CD8-positive, alpha-beta memory T cell (primary cell): Measurements from ENCODE around the gene NEURL1B. TPM values are rescaled to one million over a fixed set of nuclear protein-coding genes. Genes with fewer than 3 reads are reported as not detected.

Source experiments
- CTCF ChIA-PET: fragments of 350-600 bp; sonication (Branson Sonifier 250); formaldehyde crosslinking; loops from one replicate; lab custom pipeline; 2021; ENCODE audit warnings: antibody characterized with exemption; lab: Charles Lee
- POLR2A ChIA-PET: fragments of 350-600 bp; sonication (Branson Sonifier 250); formaldehyde crosslinking; loops from one replicate; lab custom pipeline; 2021; ENCODE audit warnings: antibody characterized with exemption; lab: Charles Lee
- DNase-seq, 5 donors: peaks; one replicate each; pipeline versions ENCODE4 v3.0.0 to v3.0.0-alpha.2; 2020 to 2022; ENCODE audit warnings: mixed read lengths in 1 of 5
- H3K27ac ChIP-seq: one replicate; pipeline ENCODE4 v1.7.0; 2013; ENCODE audit warnings: low read depth, mild to moderate bottlenecking, low read length, moderate library complexity
- H3K27me3 ChIP-seq: 2 replicates; pipeline ENCODE4 v1.7.0; 2013; ENCODE audit warnings: low read length, mild to moderate bottlenecking; ENCODE audit not compliant: insufficient read depth, poor library complexity, severe bottlenecking
- H3K36me3 ChIP-seq: 2 replicates; pipeline ENCODE4 v1.7.0; 2013; ENCODE audit warnings: mild to moderate bottlenecking, low read length, moderate library complexity; ENCODE audit not compliant: insufficient read depth
- H3K4me1 ChIP-seq: 2 replicates; pipeline ENCODE4 v1.7.0; 2013; ENCODE audit warnings: mild to moderate bottlenecking, low read length, moderate library complexity; ENCODE audit not compliant: insufficient read depth
- H3K4me3 ChIP-seq: 2 replicates; pipeline ENCODE4 v1.7.0; 2013; ENCODE audit warnings: mild to moderate bottlenecking, low read length
- H3K9me3 ChIP-seq: 2 replicates; pipeline ENCODE4 v1.7.0; 2013; ENCODE audit warnings: mild to moderate bottlenecking, low read length
- H3K27ac Mint-ChIP-seq, 8 donors: one replicate each; pipeline ENCODE4 v1.8.0; 2020 to 2021; ENCODE audit warnings: mixed read lengths in 8 of 8, mild to moderate bottlenecking in 6 of 8, inconsistent platforms in 3 of 8, moderate library complexity in 3 of 8
- H3K27me3 Mint-ChIP-seq, 2 donors: one replicate each; pipeline ENCODE4 v1.8.0; 2020 to 2021; ENCODE audit warnings: mixed read lengths in 2 of 2, mild to moderate bottlenecking in 1 of 2, moderate library complexity in 1 of 2
- H3K36me3 Mint-ChIP-seq, 3 donors: one replicate each; pipeline ENCODE4 v1.8.0; 2020 to 2021; ENCODE audit warnings: mixed read lengths in 3 of 3, inconsistent platforms in 1 of 3, mild to moderate bottlenecking in 1 of 3
- H3K4me1 Mint-ChIP-seq, 3 donors: one replicate each; pipeline ENCODE4 v1.8.0; 2020 to 2021; ENCODE audit warnings: mixed read lengths in 3 of 3, inconsistent platforms in 1 of 3, mild to moderate bottlenecking in 1 of 3
- H3K4me3 Mint-ChIP-seq, 7 donors: one replicate each; pipeline ENCODE4 v1.8.0; 2020 to 2021; ENCODE audit warnings: mixed read lengths in 7 of 7, mild to moderate bottlenecking in 6 of 7, moderate library complexity in 4 of 7, inconsistent platforms in 2 of 7
- H3K9me3 Mint-ChIP-seq, 5 donors: one replicate each; pipeline ENCODE4 v1.8.0; 2020 to 2022; ENCODE audit warnings: mixed read lengths in 5 of 5, mild to moderate bottlenecking in 3 of 5, moderate library complexity in 2 of 5, inconsistent platforms in 1 of 5
- polyA plus RNA-seq: library from polyadenylated mRNA; unstranded; fragments of 300-500 nt; fragmentation: Illumina TruSeq; gene quantifications from one replicate; pipeline ENCODE4 v1.2.3, GENCODE V29; 2021
- total RNA-seq, 2 experiments: library from RNA; stranded (reverse); gene quantifications; one replicate each; pipeline ENCODE4 v1.2.3, GENCODE V29; 2021

Gene NEURL1B
- total and polyA plus RNA-seq, 3 experiments from 2014 or later, result 0.04 to 0.13 TPM; not detected in 1

DNA sequence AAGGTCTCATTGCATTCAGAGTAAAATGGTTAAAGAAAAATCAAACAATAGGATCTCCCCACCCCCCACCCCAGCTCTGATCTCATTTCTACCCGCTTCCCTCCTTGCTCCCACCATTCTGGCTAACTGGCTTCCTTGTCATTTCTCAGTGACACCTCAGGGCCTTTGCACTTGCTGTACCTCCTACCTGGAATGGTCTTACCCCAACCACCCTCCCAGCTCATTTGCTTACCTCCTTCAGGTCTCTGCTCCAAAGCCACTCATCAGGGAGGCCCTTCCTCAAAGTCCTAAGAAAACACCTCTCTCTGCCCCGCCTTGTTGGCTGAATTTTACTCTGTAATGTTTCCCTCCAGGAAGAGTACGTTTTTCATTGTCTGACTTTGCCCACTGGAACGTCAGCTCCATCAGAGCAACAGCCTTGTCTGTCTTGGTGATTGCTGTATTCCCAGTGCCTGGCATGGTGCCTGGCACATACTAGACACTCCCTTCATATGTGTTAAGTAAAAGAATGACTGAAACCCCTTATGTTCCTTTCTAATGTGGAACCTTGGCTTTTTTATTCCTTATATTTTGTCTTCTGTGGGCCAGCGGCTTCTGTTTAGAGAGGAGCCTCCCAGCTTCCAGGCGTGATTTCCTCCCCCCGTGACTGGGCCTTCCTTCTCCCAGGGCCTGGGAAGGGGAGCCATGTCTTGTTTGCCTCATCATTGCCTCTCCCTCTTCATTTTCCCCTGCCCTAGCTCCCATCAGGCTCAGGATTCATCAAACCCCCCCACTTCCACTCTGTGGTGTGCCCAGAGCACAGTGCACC lies 26.9 kb downstream of the NEURL1B start:
- no peak overlapping the region for H3K4me3 ChIP-seq
- no peaks in the 10 kb centered on the region for H3K9me3 ChIP-seq
- CTCF ChIA-PET, result interaction anchor here (1.4 to 1.5 kb wide), 2 partner anchors 12 to 29 kb away, joined by 3 read pairs; no protein-coding TSS in a partner anchor
- Mint-ChIP-seq H3K9me3 (no peaks in the 10 kb centered on the region), H3K27me3 (peaks cover 10 to 11% of the 10 kb centered on the region in 2 donors), H3K36me3 (peaks cover 0 to 1% (median 0%) of the 10 kb centered on the region in 3 donors), H3K4me3 (no peak overlapping the region), H3K27ac (no peak overlapping the region), H3K4me1 (no peaks in the 10 kb centered on the region)
- no peak overlapping the region for H3K27ac ChIP-seq
- H3K27me3 ChIP-seq, result no peaks in the 10 kb centered on the region
- no peak for DNase-seq
- H3K36me3 ChIP-seq, result no peaks in the 10 kb centered on the region
- no peaks in the 10 kb centered on the region for H3K4me1 ChIP-seq
- POLR2A ChIA-PET, result interaction anchor here (0.5 kb wide), 1 partner anchor 453 kb away, joined by 9 read pairs; no protein-coding TSS in a partner anchor

DNA sequence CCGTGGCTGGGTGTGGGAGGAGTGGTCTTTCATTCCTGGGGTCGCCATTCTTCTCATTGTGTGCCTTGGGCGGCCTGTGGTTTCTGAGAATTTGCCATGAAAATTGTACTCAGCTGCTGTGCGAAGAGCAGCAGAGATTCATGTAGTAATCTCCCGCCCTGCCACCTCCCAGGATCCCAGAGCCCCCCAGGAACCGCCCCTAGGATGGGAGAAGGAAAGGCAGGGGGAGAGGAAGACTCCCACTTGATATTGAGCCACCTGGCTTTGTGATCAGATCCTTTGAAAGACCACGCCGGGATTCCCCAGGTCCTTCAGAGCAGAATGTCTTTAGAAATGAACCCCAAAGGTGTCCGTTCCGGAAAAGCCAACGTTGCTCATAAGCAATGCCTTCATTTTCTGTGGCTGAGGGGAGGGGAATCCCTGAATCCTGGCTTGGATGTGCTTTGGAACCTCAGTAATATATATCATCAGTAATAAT lies 27.6 kb downstream of the NEURL1B start:
- DNase-seq, result no peak
- H3K27me3 ChIP-seq, result no peaks in the 10 kb centered on the region
- no peak overlapping the region for H3K4me3 ChIP-seq
- CTCF ChIA-PET, result interaction anchor here (1.5 kb wide), 1 partner anchor 28 kb away, joined by 3 read pairs; no protein-coding TSS in a partner anchor
- Mint-ChIP-seq H3K9me3 (no peaks in the 10 kb centered on the region), H3K4me3 (no peak overlapping the region), H3K4me1 (no peaks in the 10 kb centered on the region), H3K27ac (no peak overlapping the region), H3K36me3 (peaks cover 0 to 1% (median 0%) of the 10 kb centered on the region in 3 donors), H3K27me3 (peaks cover 10 to 11% of the 10 kb centered on the region in 2 donors)
- no peaks in the 10 kb centered on the region for H3K36me3 ChIP-seq
- no peaks in the 10 kb centered on the region for H3K4me1 ChIP-seq
- H3K27ac ChIP-seq, result no peak overlapping the region
- POLR2A ChIA-PET, result no interaction called here
- H3K9me3 ChIP-seq, result no peaks in the 10 kb centered on the region

DNA sequence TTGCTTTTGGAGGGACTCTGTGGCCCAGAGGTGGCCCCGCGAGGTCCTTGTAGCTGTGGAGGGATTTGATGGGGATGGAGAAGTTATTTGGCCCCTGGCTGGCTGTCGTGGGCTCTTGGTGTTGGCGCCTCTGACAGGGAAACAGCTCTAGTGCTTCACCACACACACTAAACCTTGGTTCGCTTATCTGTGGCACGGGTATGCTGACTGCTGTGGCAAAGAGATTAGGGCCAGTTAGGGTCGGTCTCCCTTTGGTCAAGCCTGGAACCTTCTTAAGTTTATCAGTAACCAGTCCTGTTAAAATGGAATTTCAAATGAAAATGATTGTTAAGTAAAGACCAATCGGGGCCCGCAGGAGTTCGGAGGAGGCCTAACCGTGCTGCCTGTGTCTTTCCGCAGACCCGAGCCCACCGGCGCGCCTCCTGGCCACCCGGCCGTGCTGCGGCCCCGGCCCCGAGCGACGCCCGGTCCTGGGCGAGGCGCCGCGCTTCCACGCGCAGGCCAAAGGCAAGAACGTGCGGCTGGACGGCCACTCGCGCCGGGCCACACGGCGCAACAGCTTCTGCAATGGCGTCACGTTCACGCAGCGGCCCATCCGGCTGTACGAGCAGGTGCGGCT lies 28.4 kb downstream of the NEURL1B start:
- no peak overlapping the region for H3K27ac ChIP-seq
- H3K4me1 ChIP-seq, result no peaks in the 10 kb centered on the region
- no peak overlapping the region for H3K4me3 ChIP-seq
- no peaks in the 10 kb centered on the region for H3K9me3 Mint-ChIP-seq
- DNase-seq, result no peak
- no peak overlapping the region for H3K4me3 Mint-ChIP-seq
- H3K36me3 Mint-ChIP-seq, result peaks cover 0 to 1% (median 0%) of the 10 kb centered on the region in 3 donors
- H3K27me3 Mint-ChIP-seq, result peaks cover 4 to 11% of the 10 kb centered on the region in 2 donors
- no peaks in the 10 kb centered on the region for H3K9me3 ChIP-seq
- CTCF ChIA-PET, result interaction anchor here (1.5 kb wide), 1 partner anchor 28 kb away, joined by 3 read pairs; no protein-coding TSS in a partner anchor
- H3K27ac Mint-ChIP-seq, result no peak overlapping the region
- POLR2A ChIA-PET, result no interaction called here
- H3K27me3 ChIP-seq, result no peaks in the 10 kb centered on the region
- H3K4me1 Mint-ChIP-seq, result no peaks in the 10 kb centered on the region
- H3K36me3 ChIP-seq, result no peaks in the 10 kb centered on the region

DNA sequence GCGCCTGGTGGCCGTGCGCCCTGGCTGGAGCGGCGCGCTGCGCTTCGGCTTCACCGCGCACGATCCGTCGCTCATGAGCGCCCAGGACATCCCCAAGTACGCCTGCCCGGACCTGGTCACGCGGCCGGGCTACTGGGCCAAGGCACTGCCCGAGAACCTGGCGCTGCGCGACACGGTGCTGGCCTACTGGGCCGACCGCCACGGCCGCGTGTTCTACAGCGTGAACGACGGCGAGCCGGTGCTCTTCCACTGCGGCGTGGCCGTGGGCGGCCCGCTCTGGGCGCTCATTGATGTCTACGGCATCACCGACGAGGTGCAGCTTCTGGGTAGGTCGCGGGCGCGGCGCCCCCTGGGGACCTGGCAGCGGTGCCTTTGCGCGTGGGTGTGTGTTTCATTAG lies 28.9 kb downstream of the NEURL1B start:
- H3K4me1 ChIP-seq, result no peaks in the 10 kb centered on the region
- no peaks in the 10 kb centered on the region for H3K9me3 ChIP-seq
- DNase-seq, result no peak
- no peak overlapping the region for H3K4me3 Mint-ChIP-seq
- POLR2A ChIA-PET, result no interaction called here
- H3K9me3 Mint-ChIP-seq, result no peaks in the 10 kb centered on the region
- H3K27ac Mint-ChIP-seq, result no peak overlapping the region
- no peaks in the 10 kb centered on the region for H3K36me3 ChIP-seq
- H3K36me3 Mint-ChIP-seq, result peaks cover 0 to 1% (median 0%) of the 10 kb centered on the region in 3 donors
- CTCF ChIA-PET, result interaction anchor here (1.5 kb wide), 1 partner anchor 27 kb away, joined by 3 read pairs; no protein-coding TSS in a partner anchor
- H3K27me3 ChIP-seq, result no peaks in the 10 kb centered on the region
- H3K4me3 ChIP-seq, result no peak overlapping the region
- no peak overlapping the region for H3K27ac ChIP-seq
- peaks cover 4 to 11% of the 10 kb centered on the region in 2 donors for H3K27me3 Mint-ChIP-seq
- no peaks in the 10 kb centered on the region for H3K4me1 Mint-ChIP-seq

DNA sequence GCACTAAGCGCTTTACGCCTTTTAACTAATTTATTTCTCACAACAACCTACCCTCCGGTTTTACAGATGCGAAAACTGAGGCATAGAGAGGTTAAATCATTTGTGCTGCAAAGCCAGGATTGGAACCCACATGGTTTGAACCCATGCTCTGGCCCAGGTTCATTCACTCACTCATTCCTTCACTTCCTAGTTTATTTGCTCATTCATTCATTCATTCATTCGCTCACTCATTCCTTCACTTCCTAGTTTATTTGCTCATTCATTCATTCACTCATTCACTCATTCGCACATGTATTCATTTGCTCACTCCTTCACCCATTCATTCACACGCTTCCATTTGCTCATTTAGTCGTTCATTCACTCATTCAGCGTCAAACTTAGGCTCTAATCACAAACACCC lies 29.4 kb downstream of the NEURL1B start:
- Histone ChIP-seq H3K4me1 (no peaks in the 10 kb centered on the region), H3K27ac (no peak overlapping the region), H3K27me3 (no peaks in the 10 kb centered on the region), H3K36me3 (no peaks in the 10 kb centered on the region), H3K4me3 (no peak overlapping the region), H3K9me3 (no peaks in the 10 kb centered on the region)
- Mint-ChIP-seq H3K36me3 (peaks cover 0 to 1% (median 0%) of the 10 kb centered on the region in 3 donors), H3K27ac (no peak overlapping the region), H3K9me3 (no peaks in the 10 kb centered on the region), H3K4me1 (no peaks in the 10 kb centered on the region), H3K4me3 (no peak overlapping the region), H3K27me3 (peaks cover 4 to 14% of the 10 kb centered on the region in 2 donors)
- no peak for DNase-seq
- ChIA-PET POLR2A (no interaction called here), CTCF (no interaction called here)

DNA sequence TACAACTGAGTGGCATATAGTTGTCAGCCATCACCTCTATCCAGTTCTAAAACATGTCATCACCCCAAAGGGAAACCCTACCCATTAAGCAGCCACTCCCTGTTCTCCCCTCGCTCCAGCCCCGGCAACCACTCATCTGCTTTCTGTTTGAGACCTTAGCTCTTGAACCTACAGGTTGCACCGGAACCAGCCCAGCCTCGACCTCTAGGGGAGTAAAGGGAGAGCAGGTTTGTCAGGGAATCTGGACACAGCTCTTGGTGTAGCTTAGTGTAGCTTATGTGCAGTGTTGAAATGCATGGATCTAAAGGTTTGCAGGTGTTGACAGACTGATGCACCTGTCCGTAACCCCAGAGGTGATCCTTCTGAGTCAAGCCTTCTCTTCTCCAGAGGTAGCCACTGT lies 30.0 kb downstream of the NEURL1B start:
- H3K36me3 ChIP-seq, result no peaks in the 10 kb centered on the region
- ChIA-PET POLR2A (no interaction called here), CTCF (no interaction called here)
- H3K27ac ChIP-seq, result no peak overlapping the region
- Mint-ChIP-seq H3K4me3 (no peak overlapping the region), H3K36me3 (peaks cover 0 to 1% (median 0%) of the 10 kb centered on the region in 3 donors), H3K27me3 (peaks cover 4 to 10% of the 10 kb centered on the region in 2 donors), H3K4me1 (no peaks in the 10 kb centered on the region), H3K9me3 (no peaks in the 10 kb centered on the region), H3K27ac (no peak overlapping the region)
- H3K9me3 ChIP-seq, result no peaks in the 10 kb centered on the region
- no peak for DNase-seq
- no peaks in the 10 kb centered on the region for H3K4me1 ChIP-seq
- no peak overlapping the region for H3K4me3 ChIP-seq
- H3K27me3 ChIP-seq, result no peaks in the 10 kb centered on the region

DNA sequence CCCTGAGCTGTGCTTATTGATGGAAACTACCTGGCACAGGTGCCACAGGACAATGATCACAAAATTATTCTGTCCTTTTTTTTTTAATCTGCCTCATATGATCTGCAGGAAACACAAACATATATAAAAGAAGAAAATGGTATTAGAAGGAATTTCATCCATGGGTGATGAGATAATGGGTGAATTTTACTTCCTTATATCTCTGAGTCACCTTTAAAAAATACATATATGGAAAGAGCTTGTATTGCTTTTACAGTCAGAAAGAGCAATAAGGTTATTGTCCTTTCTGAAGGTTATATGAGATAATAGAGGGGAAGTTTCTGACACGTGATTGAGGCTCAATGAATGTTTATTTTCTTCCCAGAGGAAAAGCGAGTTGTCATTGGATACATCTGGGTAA lies 31.6 kb downstream of the NEURL1B start:
- no peak overlapping the region for H3K4me3 ChIP-seq
- DNase-seq, result no peak
- CTCF ChIA-PET, result no interaction called here
- peaks cover 0 to 1% (median 0%) of the 10 kb centered on the region in 3 donors for H3K36me3 Mint-ChIP-seq
- no peaks in the 10 kb centered on the region for H3K4me1 Mint-ChIP-seq
- no peaks in the 10 kb centered on the region for H3K27me3 ChIP-seq
- no peaks in the 10 kb centered on the region for H3K4me1 ChIP-seq
- H3K9me3 Mint-ChIP-seq, result no peaks in the 10 kb centered on the region
- H3K9me3 ChIP-seq, result no peaks in the 10 kb centered on the region
- no peak overlapping the region for H3K27ac Mint-ChIP-seq
- peaks cover 0 to 11% of the 10 kb centered on the region in 2 donors for H3K27me3 Mint-ChIP-seq
- no peaks in the 10 kb centered on the region for H3K36me3 ChIP-seq
- POLR2A ChIA-PET, result no interaction called here
- no peak overlapping the region for H3K4me3 Mint-ChIP-seq
- H3K27ac ChIP-seq, result no peak overlapping the region

DNA sequence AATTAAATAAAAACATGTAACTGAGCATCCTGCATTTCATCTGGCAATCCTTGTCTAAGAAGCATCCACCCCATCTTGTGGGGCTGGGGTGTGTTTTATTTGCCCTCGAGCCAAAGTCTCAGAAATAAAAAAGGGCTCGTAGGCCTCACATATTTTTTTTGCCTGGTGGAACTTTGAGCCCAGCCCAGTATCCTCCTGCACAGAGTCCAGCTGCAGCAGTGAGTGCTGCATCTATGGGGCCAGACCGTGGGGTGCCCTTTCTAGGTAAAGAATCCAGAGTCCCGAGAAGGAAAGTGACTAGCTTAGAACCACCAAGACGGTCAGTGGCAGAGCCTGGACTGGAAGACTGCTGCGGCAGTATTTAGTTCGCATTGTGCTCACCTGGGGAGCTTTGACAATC lies 33.1 kb downstream of the NEURL1B start:
- DNase-seq, result no peak
- Mint-ChIP-seq H3K27me3 (peaks cover 0 to 11% of the 10 kb centered on the region in 2 donors), H3K4me1 (no peaks in the 10 kb centered on the region), H3K27ac (no peak overlapping the region), H3K9me3 (no peaks in the 10 kb centered on the region), H3K4me3 (no peak overlapping the region), H3K36me3 (peaks cover 0 to 1% (median 0%) of the 10 kb centered on the region in 3 donors)
- H3K4me3 ChIP-seq, result no peak overlapping the region
- H3K27ac ChIP-seq, result no peak overlapping the region
- no peaks in the 10 kb centered on the region for H3K27me3 ChIP-seq
- POLR2A ChIA-PET, result no interaction called here
- CTCF ChIA-PET, result no interaction called here
- H3K4me1 ChIP-seq, result no peaks in the 10 kb centered on the region
- no peaks in the 10 kb centered on the region for H3K9me3 ChIP-seq
- H3K36me3 ChIP-seq, result no peaks in the 10 kb centered on the region
